Spleen (tissue), 11 donors: Measurements from ENCODE around the gene ATR. TPM values are rescaled to one million over a fixed set of nuclear protein-coding genes. Genes with fewer than 3 reads are reported as not detected.

Experiments used
- DNase-seq: peaks from one replicate; pipeline ENCODE4 v3.0.0-alpha.2; 2020
- H3K27ac ChIP-seq, 8 donors: fragments of 200-600 bp; sonication (generic) in 7 of 8; 1 replicate in 4 of 8; 2 replicates in 4 of 8; pipeline versions ENCODE4 v1.5.0 to v1.8.0; 2016 to 2021; ENCODE audit warnings: inconsistent platforms in 4 of 8, mild to moderate bottlenecking in 4 of 8, moderate library complexity in 1 of 8
- H3K27me3 ChIP-seq, 7 donors: fragments of 200-600 bp; sonication (generic) in 6 of 7; replicated peaks in 1 of 7; 1 replicate in 4 of 7; 2 replicates in 3 of 7; pipeline versions ENCODE4 v1.5.0 to v1.8.0; 2016 to 2021; ENCODE audit warnings: inconsistent platforms in 3 of 7, mild to moderate bottlenecking in 1 of 7
- H3K36me3 ChIP-seq, 6 donors: fragments of 200-600 bp; sonication (generic) in 5 of 6; 1 replicate in 4 of 6; 2 replicates in 2 of 6; pipeline versions ENCODE4 v1.5.0 to v1.8.0; 2016 to 2021; ENCODE audit warnings: inconsistent platforms in 2 of 6
- H3K4me1 ChIP-seq, 6 donors: fragments of 200-600 bp; sonication (generic) in 5 of 6; 1 replicate in 3 of 6; 2 replicates in 3 of 6; pipeline versions ENCODE4 v1.5.0 to v1.8.0; 2016 to 2021; ENCODE audit warnings: inconsistent platforms in 3 of 6
- H3K4me3 ChIP-seq, 8 donors: fragments of 200-600 bp; sonication (generic) in 7 of 8; 1 replicate in 4 of 8; 2 replicates in 4 of 8; pipeline versions ENCODE4 v1.5.0 to v1.8.0; 2016 to 2021; ENCODE audit warnings: inconsistent platforms in 4 of 8, mild to moderate bottlenecking in 4 of 8, moderate library complexity in 2 of 8
- H3K9me3 ChIP-seq, 8 donors: fragments of 200-600 bp; sonication (generic) in 7 of 8; 1 replicate in 4 of 8; 2 replicates in 4 of 8; pipeline versions ENCODE4 v1.5.0 to v1.8.0; 2016 to 2021; ENCODE audit warnings: inconsistent platforms in 4 of 8
- POLR2A ChIP-seq, 3 donors: fragments of 450-650 bp; IDR thresholded peaks; one replicate each; pipeline ENCODE4 v1.5.1; 2017; ENCODE audit warnings: antibody characterized with exemption in 3 of 3, mild to moderate bottlenecking in 1 of 3
- POLR2AphosphoS5 ChIP-seq, 3 donors: sonication (generic); formaldehyde crosslinking; IDR thresholded peaks; one replicate each; pipeline ENCODE4 v1.5.1; 2017; ENCODE audit warnings: antibody characterized with exemption in 3 of 3
- WGBS, 5 donors: extraction: QIAGEN DNeasy Blood & Tissue Kit in 3 of 5; methylation state at CpG; one replicate each; pipeline versions ENCODE4 v1.1.5 to v1.1.7; 2013 to 2018; 5-methylcytosine and 5-hydroxymethylcytosine counted together
- intact Hi-C: fragments of 100-400 bp; cut with DNase I; formaldehyde crosslinking; loops from one replicate; pipeline ENCODE4 v1.15.0; 2023; ENCODE audit warnings: low total_unique reads
- polyA plus RNA-seq, 3 donors: library from polyadenylated mRNA; stranded (reverse); fragments of 200-250 nt; gene quantifications; one replicate each; pipeline ENCODE4 v1.2.1, GENCODE V29; 2013
- total RNA-seq, 7 donors: library from RNA; depleted of rRNA in 3 of 7; stranded (reverse); fragments of >200 nt in 3 of 7; fragmentation: NEBNext Ultra II Directional in 4 of 7; extraction: Animal tissue kit (Norgen Biotek cat#: 25700) in 4 of 7; gene quantifications; one replicate each; pipeline versions ENCODE4 v1.1.0 to v1.2.1, GENCODE V29; 2016 to 2021
- TF ChIP-seq, protein P1 (sequence below), 11 experiments: fragments of 200-600 bp in 7 of 11; fragments of 450-650 bp in 4 of 11; sonication (generic) in 4 of 11; IDR thresholded peaks in 8 of 11; conservative IDR thresholded peaks in 3 of 11; 1 replicate in 7 of 11; 2 replicates in 4 of 11; pipeline versions ENCODE4 v1.4.0 to v1.8.0; 2016 to 2021; ENCODE audit warnings: antibody characterized with exemption in 11 of 11, inconsistent platforms in 4 of 11, mild to moderate bottlenecking in 1 of 11
- donor health status: healthy with polysubstance abuse.
- donor health status: DM: no; HTN: no; CAD: no; lungs with moderate emphysema.
- donor health status: DM: no; HTN: no; CAD: no.
- donor health status: Bipolar disorder and iron deficiency.
- donor health status: healthy.
- donor health status: DM: no; HTN: no; CAD: no.
- donor health status: DM: yes; HTN: yes; CAD: no.

Gene ATR
- total and polyA plus RNA-seq, 10 donors = 18.4 to 64.0 (median 37.8) TPM

DNA sequence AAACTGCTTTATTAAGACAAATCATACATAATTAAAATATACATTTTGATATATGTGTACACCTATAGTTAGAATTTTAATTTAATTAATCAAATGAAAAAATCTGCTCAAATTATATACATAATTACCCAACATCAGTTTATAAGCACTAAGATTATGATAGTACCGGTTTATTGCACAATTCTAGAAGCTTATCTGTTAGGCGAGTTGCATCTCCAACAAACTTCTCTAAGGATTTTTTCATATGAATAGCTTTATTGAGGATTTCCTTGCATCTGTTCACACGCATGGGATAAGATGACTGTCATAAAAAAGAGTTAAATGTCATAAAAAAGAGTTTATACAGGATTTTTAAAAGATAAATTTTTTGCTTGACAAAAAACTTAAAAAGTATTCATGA is 110.8 kb downstream of the ATR start:
- Histone ChIP-seq H3K4me3 (no peak overlapping the region), H3K4me1 (no peaks in the 10 kb centered on the region), H3K27ac (no peak overlapping the region), H3K36me3 (peaks cover 0 to 62% (median 6%) of the 10 kb centered on the region in 6 donors), H3K9me3 (no peaks in the 10 kb centered on the region), H3K27me3 (no peaks in the 10 kb centered on the region)
- DNase-seq = no peak
- TF ChIP-seq POLR2AphosphoS5 (IDR thresholded peaks at IDR 0.05) (no peak), POLR2A (IDR thresholded peaks at IDR 0.05) (no peak)
- TF ChIP-seq, protein P1, sequence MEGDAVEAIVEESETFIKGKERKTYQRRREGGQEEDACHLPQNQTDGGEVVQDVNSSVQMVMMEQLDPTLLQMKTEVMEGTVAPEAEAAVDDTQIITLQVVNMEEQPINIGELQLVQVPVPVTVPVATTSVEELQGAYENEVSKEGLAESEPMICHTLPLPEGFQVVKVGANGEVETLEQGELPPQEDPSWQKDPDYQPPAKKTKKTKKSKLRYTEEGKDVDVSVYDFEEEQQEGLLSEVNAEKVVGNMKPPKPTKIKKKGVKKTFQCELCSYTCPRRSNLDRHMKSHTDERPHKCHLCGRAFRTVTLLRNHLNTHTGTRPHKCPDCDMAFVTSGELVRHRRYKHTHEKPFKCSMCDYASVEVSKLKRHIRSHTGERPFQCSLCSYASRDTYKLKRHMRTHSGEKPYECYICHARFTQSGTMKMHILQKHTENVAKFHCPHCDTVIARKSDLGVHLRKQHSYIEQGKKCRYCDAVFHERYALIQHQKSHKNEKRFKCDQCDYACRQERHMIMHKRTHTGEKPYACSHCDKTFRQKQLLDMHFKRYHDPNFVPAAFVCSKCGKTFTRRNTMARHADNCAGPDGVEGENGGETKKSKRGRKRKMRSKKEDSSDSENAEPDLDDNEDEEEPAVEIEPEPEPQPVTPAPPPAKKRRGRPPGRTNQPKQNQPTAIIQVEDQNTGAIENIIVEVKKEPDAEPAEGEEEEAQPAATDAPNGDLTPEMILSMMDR (IDR thresholded peaks at IDR 0.05 in 8 of 11, conservative IDR thresholded peaks at IDR 0.05 in 3 of 11) = no peak
- intact Hi-C loops = no loop called here
- 87 to 97% (median 92%) methylated on average over 3 of the region's 3 CpGs for WGBS, 5 donors

DNA sequence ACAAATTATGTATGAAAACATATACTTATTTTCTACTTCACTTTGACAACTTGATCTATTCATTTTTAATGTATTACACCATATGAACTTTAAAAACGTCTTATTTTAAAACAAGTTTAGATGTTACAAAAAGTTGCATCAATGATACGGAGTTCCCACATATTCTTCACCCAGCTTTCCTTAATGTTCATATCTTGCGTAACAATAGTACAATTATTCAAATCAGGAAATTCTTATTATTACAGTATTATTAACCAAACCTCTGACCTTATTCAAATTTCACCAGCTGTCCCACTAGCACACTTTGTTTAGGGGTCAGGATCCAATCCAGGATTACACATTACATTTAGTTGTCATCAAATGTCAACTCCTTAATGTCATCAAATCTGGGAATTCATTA is 117.8 kb downstream of the ATR start:
- DNase-seq = no peak
- intact Hi-C loops = no loop called here
- H3K4me3 ChIP-seq = no peak overlapping the region
- H3K4me1 ChIP-seq = no peaks in the 10 kb centered on the region
- 80 to 95% (median 87%) methylated on average over 3 of the region's 3 CpGs for WGBS, 5 donors
- no peak overlapping the region for H3K27ac ChIP-seq
- H3K36me3 ChIP-seq = peaks cover 0 to 97% (median 34%) of the 10 kb centered on the region in 6 donors
- TF ChIP-seq, protein P1 (IDR thresholded peaks at IDR 0.05 in 8 of 11, conservative IDR thresholded peaks at IDR 0.05 in 3 of 11) = no peak
- TF ChIP-seq POLR2A (IDR thresholded peaks at IDR 0.05) = no peak
- no peak for TF ChIP-seq POLR2AphosphoS5 (IDR thresholded peaks at IDR 0.05)
- no peaks in the 10 kb centered on the region for H3K27me3 ChIP-seq
- no peaks in the 10 kb centered on the region for H3K9me3 ChIP-seq

DNA sequence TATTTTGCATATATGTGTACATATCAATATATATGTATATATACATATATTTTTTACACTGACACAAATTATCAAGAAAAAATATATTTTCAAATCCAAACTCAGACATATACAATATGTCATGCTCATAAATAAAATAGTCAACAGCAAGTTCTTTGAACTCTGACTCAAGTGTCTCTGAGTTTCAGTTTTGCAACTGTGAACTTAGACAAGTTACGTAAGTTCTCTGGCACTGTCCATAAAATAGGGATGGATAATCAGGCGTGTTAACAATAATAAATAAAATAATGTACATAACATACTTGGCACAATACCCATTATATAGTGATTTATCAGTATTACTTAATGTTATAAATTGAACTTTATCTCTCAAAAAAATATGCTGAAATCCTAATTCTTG is 118.6 kb downstream of the ATR start:
- Histone ChIP-seq H3K27ac (no peak overlapping the region), H3K4me3 (no peak overlapping the region), H3K27me3 (no peaks in the 10 kb centered on the region), H3K4me1 (no peaks in the 10 kb centered on the region), H3K9me3 (no peaks in the 10 kb centered on the region), H3K36me3 (peaks cover 0 to 91% (median 31%) of the 10 kb centered on the region in 6 donors)
- DNase-seq = no peak
- intact Hi-C loops = no loop called here
- no peak for TF ChIP-seq POLR2A (IDR thresholded peaks at IDR 0.05)
- TF ChIP-seq, protein P1 (IDR thresholded peaks at IDR 0.05 in 8 of 11, conservative IDR thresholded peaks at IDR 0.05 in 3 of 11) = no peak
- no peak for TF ChIP-seq POLR2AphosphoS5 (IDR thresholded peaks at IDR 0.05)
- WGBS, 5 donors = 75 to 93% (median 93%) methylated on average over 2 of the region's 2 CpGs

DNA sequence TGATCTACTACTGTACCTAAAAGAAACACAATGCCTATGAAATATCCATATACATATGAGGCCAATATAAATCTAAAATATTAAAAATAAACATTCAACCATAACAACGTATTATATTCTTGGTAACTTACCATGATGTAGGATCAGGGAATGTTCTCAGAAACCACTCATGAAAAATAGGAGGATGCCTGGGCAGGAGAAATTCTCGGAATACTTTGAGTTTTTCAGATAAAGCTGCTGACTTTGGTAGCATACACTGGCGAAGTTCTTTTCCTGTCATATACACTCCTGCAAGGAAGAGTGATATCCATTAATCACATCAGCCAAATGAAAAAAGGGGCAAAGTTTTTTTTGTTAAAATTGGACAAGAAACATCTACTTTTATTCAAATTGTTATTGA is 119.4 kb downstream of the ATR start:
- TF ChIP-seq POLR2A (IDR thresholded peaks at IDR 0.05) (no peak), POLR2AphosphoS5 (IDR thresholded peaks at IDR 0.05) (no peak)
- TF ChIP-seq, protein P1 (IDR thresholded peaks at IDR 0.05 in 8 of 11, conservative IDR thresholded peaks at IDR 0.05 in 3 of 11) = no peak
- intact Hi-C loops = no loop called here
- 78 to 98% (median 94%) methylated on average over 3 of the region's 3 CpGs for WGBS, 5 donors

More for the DNA sequence above, 119.4 kb downstream of the ATR start:
- Histone ChIP-seq H3K36me3 (peaks cover 0 to 83% (median 30%) of the 10 kb centered on the region in 6 donors), H3K4me1 (no peaks in the 10 kb centered on the region), H3K4me3 (no peak overlapping the region), H3K27me3 (no peaks in the 10 kb centered on the region), H3K27ac (no peak overlapping the region), H3K9me3 (no peaks in the 10 kb centered on the region)
- DNase-seq = no peak
